MCF 10A (cell line): ENCODE data around the gene CDC25B. TPM values are rescaled to one million over a fixed set of nuclear protein-coding genes. Genes with fewer than 3 reads are reported as not detected.

Source experiments
- BruUV-seq: library from RNA; stranded (reverse); fragments of 400-500 nt; replicated peaks from 2 replicates; lab custom pipeline; 2021; lab: Mats Ljungman, UMichigan
- CTCF ChIA-PET: fragments of 300-600 bp; sonication (Branson Sonifier 250); formaldehyde crosslinking; extraction: SDS; loops from one replicate; lab custom pipeline; 2021; ENCODE audit warnings: antibody characterized with exemption, inconsistent platforms; lab: Yijun Ruan, JAX
- POLR2A ChIA-PET: fragments of 300-600, 350-650 bp; sonication (Branson Sonifier 250); formaldehyde crosslinking; extraction: SDS; loops from one replicate; lab custom pipeline; 2020; ENCODE audit warnings: antibody characterized with exemption, inconsistent platforms; lab: Yijun Ruan, JAX
- DNase-seq: peaks from one replicate; pipeline ENCODE4 v3.0.0-alpha.2; 2018; ENCODE audit not compliant: unreplicated experiment
- H3K27ac Mint-ChIP-seq: one replicate; pipeline ENCODE4 v1.8.0; 2022; ENCODE audit warnings: mild to moderate bottlenecking, low read depth, mixed read lengths; ENCODE audit not compliant: unreplicated experiment
- H3K27me3 Mint-ChIP-seq: one replicate; pipeline ENCODE4 v1.8.0; 2022; ENCODE audit warnings: mixed read lengths; ENCODE audit not compliant: insufficient read depth, unreplicated experiment
- H3K36me3 Mint-ChIP-seq: one replicate; pipeline ENCODE4 v1.8.0; 2022; ENCODE audit warnings: mild to moderate bottlenecking, moderate library complexity, mixed read lengths; ENCODE audit not compliant: insufficient read depth, unreplicated experiment
- H3K4me1 Mint-ChIP-seq: one replicate; pipeline ENCODE4 v1.8.0; 2022; ENCODE audit warnings: mixed read lengths; ENCODE audit not compliant: insufficient read depth, unreplicated experiment
- H3K4me3 Mint-ChIP-seq: one replicate; pipeline ENCODE4 v1.8.0; 2022; ENCODE audit warnings: mild to moderate bottlenecking, moderate library complexity, mixed read lengths; ENCODE audit not compliant: unreplicated experiment
- H3K9me3 Mint-ChIP-seq: one replicate; pipeline ENCODE4 v1.8.0; 2022; ENCODE audit warnings: mixed read lengths; ENCODE audit not compliant: unreplicated experiment
- intact Hi-C: fragments of 100-400 bp; cut with micrococcal nuclease; formaldehyde crosslinking; loops from 2 replicates; pipeline ENCODE4 v1.14.1; 2022
- total RNA-seq: library from RNA; stranded (reverse); gene quantifications from 2 replicates; pipeline ENCODE4 v1.2.3, GENCODE V29; 2022
- TF ChIP-seq, protein P1 (sequence below): fragments of 200-600 bp; IDR thresholded peaks from one replicate; pipeline ENCODE4 v1.8.0; 2022; ENCODE audit warnings: antibody characterized with exemption, mild to moderate bottlenecking; ENCODE audit not compliant: unreplicated experiment

The CDC25B gene
- total RNA-seq, 1 experiment from 2014 or later = 134 TPM

DNA sequence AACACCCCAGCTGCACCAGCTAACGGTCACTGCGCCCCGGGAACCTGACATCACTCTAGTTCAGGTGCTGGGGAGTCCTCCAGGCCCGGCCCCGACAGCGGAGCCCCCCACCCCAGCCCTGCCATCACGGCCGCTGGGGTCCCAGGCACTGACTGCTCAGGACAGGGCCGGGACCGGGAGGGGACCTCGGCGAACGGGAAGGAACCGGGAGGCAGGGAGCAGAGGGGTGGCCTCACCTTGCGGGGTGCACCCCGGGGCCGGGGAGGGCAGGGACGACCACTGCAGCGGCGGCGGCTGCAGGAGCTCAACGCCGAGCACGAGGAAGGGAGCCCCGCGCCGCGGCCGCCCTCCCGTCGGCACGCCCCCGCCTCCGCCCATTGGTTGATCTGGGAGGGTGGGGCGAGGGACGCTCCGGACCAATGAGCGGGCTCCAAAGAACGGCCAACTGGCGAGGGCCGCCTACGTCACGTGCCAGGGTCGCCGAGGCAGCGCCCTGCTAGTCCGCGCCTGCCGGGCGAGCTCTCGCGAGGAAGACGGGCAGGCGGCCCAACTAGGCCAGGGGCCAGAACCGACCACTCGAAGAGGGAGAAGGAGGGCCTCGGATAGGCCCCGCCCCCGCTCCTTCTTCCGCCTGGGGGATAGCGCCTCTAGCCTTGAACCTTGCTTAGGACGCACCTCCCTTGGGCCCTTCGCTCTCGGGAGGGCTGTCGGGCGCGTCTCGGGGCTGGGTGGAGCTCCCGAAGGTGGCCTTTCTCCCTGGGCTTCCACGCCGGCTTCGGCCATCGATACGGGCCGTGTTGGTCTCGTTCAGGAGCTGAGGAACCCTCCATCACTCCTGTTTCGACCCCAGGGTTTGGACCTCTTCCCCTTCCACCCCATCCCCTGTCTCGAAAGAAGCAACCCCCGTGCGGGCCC is 28.4 kb upstream of the CDC25B start, which contains the start of gene ADISSP:
TSS of gene ADISSP (minus strand) at position 327 of the 915 bp plus-strand sequence. CDS start 7,653 bp downstream, outside the sequence.
- ChIA-PET POLR2A (interaction anchor here (0.6 to 3.9 kb wide), 39 partner anchors 10 to 767 kb away, joined by 3 to 61 read pairs (median 6); partner anchors contain the start of genes AP5S1, CDC25B, CENPB and MAVS), CTCF (interaction anchor here (0.6 to 6.7 kb wide), 17 partner anchors 13 to 233 kb away, joined by 3 to 65 read pairs (median 5); partner anchors contain the start of genes AP5S1, CENPB and SPEF1)
- no peaks in the 10 kb centered on the region for H3K36me3 Mint-ChIP-seq
- TF ChIP-seq, protein P1, sequence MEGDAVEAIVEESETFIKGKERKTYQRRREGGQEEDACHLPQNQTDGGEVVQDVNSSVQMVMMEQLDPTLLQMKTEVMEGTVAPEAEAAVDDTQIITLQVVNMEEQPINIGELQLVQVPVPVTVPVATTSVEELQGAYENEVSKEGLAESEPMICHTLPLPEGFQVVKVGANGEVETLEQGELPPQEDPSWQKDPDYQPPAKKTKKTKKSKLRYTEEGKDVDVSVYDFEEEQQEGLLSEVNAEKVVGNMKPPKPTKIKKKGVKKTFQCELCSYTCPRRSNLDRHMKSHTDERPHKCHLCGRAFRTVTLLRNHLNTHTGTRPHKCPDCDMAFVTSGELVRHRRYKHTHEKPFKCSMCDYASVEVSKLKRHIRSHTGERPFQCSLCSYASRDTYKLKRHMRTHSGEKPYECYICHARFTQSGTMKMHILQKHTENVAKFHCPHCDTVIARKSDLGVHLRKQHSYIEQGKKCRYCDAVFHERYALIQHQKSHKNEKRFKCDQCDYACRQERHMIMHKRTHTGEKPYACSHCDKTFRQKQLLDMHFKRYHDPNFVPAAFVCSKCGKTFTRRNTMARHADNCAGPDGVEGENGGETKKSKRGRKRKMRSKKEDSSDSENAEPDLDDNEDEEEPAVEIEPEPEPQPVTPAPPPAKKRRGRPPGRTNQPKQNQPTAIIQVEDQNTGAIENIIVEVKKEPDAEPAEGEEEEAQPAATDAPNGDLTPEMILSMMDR = no peak
- peaks cover 18% of the 10 kb centered on the region for H3K4me1 Mint-ChIP-seq
- DNase-seq = peak; percentile 98
- intact Hi-C loops = loop anchor here (1.0 to 2.0 kb wide), 2 partner anchors 51 to 91 kb away; no protein-coding TSS in a partner anchor
- BruUV-seq = TSS peak; percentile 77
- H3K27ac Mint-ChIP-seq = peak within 1 kb of the TSS; percentile 91
- no peaks in the 10 kb centered on the region for H3K27me3 Mint-ChIP-seq
- peak within 1 kb of the TSS; percentile 84 for H3K4me3 Mint-ChIP-seq
- H3K9me3 Mint-ChIP-seq = no peaks in the 10 kb centered on the region

DNA sequence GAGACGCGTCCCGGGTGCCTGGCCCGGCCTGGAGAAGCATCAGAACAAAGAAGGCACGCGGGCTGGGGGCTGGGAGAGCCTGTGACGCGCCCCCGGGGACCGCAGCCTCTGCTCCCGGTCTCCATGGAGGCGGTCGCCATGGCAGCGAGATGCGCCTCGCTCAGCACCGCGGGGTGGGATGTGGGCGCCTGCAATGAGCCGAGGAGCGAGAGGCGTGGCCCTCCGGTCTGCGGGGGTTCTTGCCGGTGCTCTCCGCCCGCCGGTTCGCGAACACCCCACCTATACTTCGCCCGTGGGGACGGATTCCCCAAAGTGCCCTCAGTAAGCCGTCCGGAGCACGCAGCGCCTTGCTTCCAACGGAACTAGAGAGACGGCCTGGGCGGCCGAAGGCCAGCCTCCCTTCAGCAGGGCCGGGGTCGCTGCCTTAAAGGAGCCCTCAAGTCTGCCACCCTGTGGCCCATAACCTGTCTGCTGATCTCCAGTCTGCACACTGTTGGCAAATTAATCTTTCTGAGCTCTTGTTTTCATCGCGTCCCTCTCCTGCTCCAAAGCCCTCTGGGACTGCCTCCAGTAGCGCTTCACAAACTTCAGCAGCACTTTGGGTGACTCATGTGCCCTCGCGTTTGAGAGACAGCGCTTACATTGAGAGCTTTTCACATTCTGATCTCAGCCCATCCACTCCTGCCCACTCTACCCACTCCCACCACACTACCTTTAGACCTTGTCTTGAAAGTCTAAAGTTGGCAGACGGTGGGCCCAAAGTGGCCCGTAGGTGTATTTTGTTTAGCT is 27.6 kb upstream of the CDC25B start:
- BruUV-seq = no TSS peak
- ChIA-PET POLR2A (interaction anchor here (0.6 to 3.9 kb wide), 38 partner anchors 9 to 1661 kb away, joined by 3 to 61 read pairs (median 6); partner anchors contain the start of genes AP5S1, CDC25B, CENPB and MAVS), CTCF (interaction anchor here (0.6 to 6.7 kb wide), 24 partner anchors 9 to 652 kb away, joined by 3 to 65 read pairs (median 4); partner anchors contain the start of genes AP5S1, CENPB and SPEF1)
- intact Hi-C loops = loop anchor here (1.0 to 2.0 kb wide), 2 partner anchors 52 to 92 kb away; no protein-coding TSS in a partner anchor
- TF ChIP-seq, protein P1 = peak; percentile 35
- DNase-seq = peak; percentile 79
- H3K36me3 Mint-ChIP-seq = no peaks in the 10 kb centered on the region
- no peaks in the 10 kb centered on the region for H3K27me3 Mint-ChIP-seq
- H3K27ac Mint-ChIP-seq = peak overlapping the region; percentile 91
- H3K4me1 Mint-ChIP-seq = peaks cover 18% of the 10 kb centered on the region
- peak overlapping the region; percentile 84 for H3K4me3 Mint-ChIP-seq
- H3K9me3 Mint-ChIP-seq = no peaks in the 10 kb centered on the region

DNA sequence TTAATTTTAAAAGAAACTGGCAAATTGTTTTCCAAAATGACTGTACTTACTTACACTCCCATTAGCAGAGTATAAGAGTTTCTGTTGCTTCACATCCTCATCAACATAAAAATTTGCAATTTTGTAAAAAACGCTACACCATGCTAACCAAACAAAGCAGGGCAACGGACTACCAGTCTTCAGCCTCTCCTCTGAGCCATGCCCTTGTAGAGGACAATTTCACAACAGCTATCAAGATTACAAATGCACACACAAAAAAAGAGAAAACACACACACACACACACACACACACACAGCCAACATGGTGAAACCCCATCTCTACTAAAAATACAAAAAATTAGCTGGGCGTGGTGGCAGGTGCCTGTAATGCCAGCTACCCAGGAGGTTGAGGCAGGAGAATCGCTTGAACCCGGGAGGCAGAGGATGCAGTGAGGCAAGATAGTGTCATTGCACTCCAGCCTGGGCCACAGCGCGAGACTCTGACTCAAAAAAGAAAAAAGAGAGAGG is 24.5 kb upstream of the CDC25B start:
- Mint-ChIP-seq H3K4me1 (peaks cover 9% of the 10 kb centered on the region), H3K4me3 (no peak overlapping the region), H3K36me3 (no peaks in the 10 kb centered on the region), H3K27me3 (no peaks in the 10 kb centered on the region), H3K9me3 (no peaks in the 10 kb centered on the region), H3K27ac (no peak overlapping the region)
- intact Hi-C loops = no loop called here
- BruUV-seq = no TSS peak
- TF ChIP-seq, protein P1 = no peak
- ChIA-PET POLR2A (interaction anchor here (1.2 kb wide), 1 partner anchor 10 kb away, joined by 4 read pairs; the partner anchor contains the start of gene SPEF1), CTCF (interaction anchor here (0.6 to 1.6 kb wide), 3 partner anchors 23 to 363 kb away, joined by 3 read pairs; partner anchors contain the start of gene AP5S1)
- no peak for DNase-seq
